Fibroblast of peridontal ligament (primary cell): Measurements from ENCODE around the gene LARP4B.

Experiments used
- DNase-seq: peaks from one replicate; pipeline ENCODE4 v3.0.0-alpha.2; 2010; ENCODE audit errors: extremely low read depth

Gene LARP4B

GRCh38 chr10:924524-924859 lies 7.0 kb downstream of the LARP4B start:
- no peak for DNase-seq

- DNase-seq, result no peak
Observed at GRCh38 chr10:923844-924523, 7.5 kb downstream of the LARP4B start.

GRCh38 chr10:921471-922414 lies 9.8 kb downstream of the LARP4B start:
- peak; percentile 82 for DNase-seq

GRCh38 chr10:920450-920849 lies 11.1 kb downstream of the LARP4B start:
- no peak for DNase-seq

GRCh38 chr10:919481-919880 lies 12.0 kb downstream of the LARP4B start:
- no peak for DNase-seq

- DNase-seq, result no peak
Observed at GRCh38 chr10:917999-918398, 13.5 kb downstream of the LARP4B start.

GRCh38 chr10:917416-917720 lies 14.1 kb downstream of the LARP4B start:
- DNase-seq, result no peak

- DNase-seq, result no peak
Observed at GRCh38 chr10:916716-917415, 14.6 kb downstream of the LARP4B start.

GRCh38 chr10:909831-910230 lies 21.7 kb downstream of the LARP4B start:
- DNase-seq, result peak; percentile 29

GRCh38 chr10:905972-906371 lies 25.5 kb downstream of the LARP4B start:
- DNase-seq, result no peak

- no peak for DNase-seq
Observed at GRCh38 chr10:905503-905902, 26.0 kb downstream of the LARP4B start.

GRCh38 chr10:904403-904802 lies 27.1 kb downstream of the LARP4B start:
- DNase-seq, result no peak

- no peak for DNase-seq
Observed at GRCh38 chr10:898141-898540, 33.4 kb downstream of the LARP4B start.

- DNase-seq, result no peak
Observed at GRCh38 chr10:896982-897381, 34.5 kb downstream of the LARP4B start.

- no peak for DNase-seq
Observed at GRCh38 chr10:895324-895723, 36.2 kb downstream of the LARP4B start.

GRCh38 chr10:878895-879294 lies 52.6 kb downstream of the LARP4B start:
- DNase-seq, result no peak

GRCh38 chr10:878333-878759 lies 53.2 kb downstream of the LARP4B start:
- DNase-seq, result peak; percentile 59

GRCh38 chr10:876438-876837 lies 55.1 kb downstream of the LARP4B start:
- no peak for DNase-seq

GRCh38 chr10:873020-873419 lies 58.5 kb downstream of the LARP4B start:
- DNase-seq, result no peak

GRCh38 chr10:871951-872403 lies 59.5 kb downstream of the LARP4B start:
- no peak for DNase-seq

GRCh38 chr10:870564-871166 lies 60.8 kb downstream of the LARP4B start:
- DNase-seq, result no peak

GRCh38 chr10:869171-869570 lies 62.3 kb downstream of the LARP4B start:
- no peak for DNase-seq
